ENCODE measurements around the gene RBMS3. TPM values are rescaled to one million over a fixed set of nuclear protein-coding genes. Genes with fewer than 3 reads are reported as not detected.

Gene RBMS3
- total and polyA plus RNA-seq, 2 of the 8 experiments (the other 6 are each of a cell fraction or from before 2014, with no cell fraction given) = 3.7 to 6.9 TPM

GRCh38 chr3:29451920-29452319, 171.0 kb downstream of the RBMS3 start:
- Histone ChIP-seq H3K27me3 (replicated peaks in 1 of 4; ENCODE audit: control insufficient read depth in 3 of 4, extremely low read depth in 1 of 4, insufficient read depth in 3 of 4, low read length in 3 of 4) (no peaks in the 10 kb centered on the region; a peak in 1 of 7 replicates), H2BK15ac (ENCODE audit: low read length) (no peak overlapping the region), H2AK5ac (ENCODE audit: low read depth, low read length) (no peak overlapping the region), H4K20me1 (replicated peaks in 1 of 2; ENCODE audit: control insufficient read depth in 1 of 2, insufficient read depth in 2 of 2, low read length in 2 of 2) (no peaks in the 10 kb centered on the region), H3K79me1 (ENCODE audit: low read depth, low read length) (no peaks in the 10 kb centered on the region), H2BK12ac (ENCODE audit: low read depth, low read length) (no peak overlapping the region), H3K9ac (replicated peaks in 1 of 4; ENCODE audit: extremely low read depth in 1 of 4, low read depth in 3 of 4, low read length in 3 of 4) (no peak overlapping the region), H3K9me3 (ENCODE audit: insufficient read depth in 2 of 2, low read depth in 1 of 2, low read length in 1 of 2) (no peaks in the 10 kb centered on the region), H3K23me2 (ENCODE audit: low read depth, low read length) (no peaks in the 10 kb centered on the region; the same call in 1 of the 2 replicates), H3K14ac (ENCODE audit: insufficient read length) (no peak overlapping the region), H3K56ac (replicated peaks; ENCODE audit: insufficient read length, low read depth, low read length) (no peak overlapping the region), H4K5ac (ENCODE audit: insufficient read length, low read depth, low read length) (no peak overlapping the region), H3K4me3 (ENCODE audit: extremely low read depth in 1 of 4, insufficient read depth in 2 of 4, low read depth in 3 of 4, low read length in 4 of 4) (no peak overlapping the region), H3K4me1 (replicated peaks in 1 of 4; ENCODE audit: control insufficient read depth in 3 of 4, insufficient read depth in 4 of 4, low read length in 3 of 4) (peaks cover 4 to 11% (median 6%) of the 10 kb centered on the region in 4 experiments; a peak in 6 of 7 replicates), H2BK20ac (ENCODE audit: low read length) (no peak overlapping the region), H3K18ac (ENCODE audit: extremely low read depth, low read length) (no peak overlapping the region), H3K36me3 (ENCODE audit: control insufficient read depth in 2 of 4, insufficient read depth in 4 of 4, low read length in 3 of 4) (no peaks in the 10 kb centered on the region), H3K4ac (replicated peaks; ENCODE audit: insufficient read length, low read depth, low read length) (no peak overlapping the region), H3K4me2 (ENCODE audit: insufficient read depth in 1 of 2, low read depth in 2 of 2, low read length in 2 of 2) (no peak overlapping the region), H3K79me2 (ENCODE audit: control insufficient read depth in 1 of 2, insufficient read depth in 2 of 2, low read length in 2 of 2) (no peaks in the 10 kb centered on the region), H4K91ac (replicated peaks; ENCODE audit: insufficient read length, low read length) (no peak overlapping the region), H3K23ac (ENCODE audit: insufficient read length) (no peak overlapping the region), H2BK5ac (ENCODE audit: low read depth, low read length) (no peak overlapping the region), H3K27ac (ENCODE audit: low read depth, low read length) (no peak overlapping the region), H4K8ac (ENCODE audit: extremely low read depth, insufficient read depth, low read length) (no peak overlapping the region), H2BK120ac (replicated peaks; ENCODE audit: low read depth, low read length) (no peak overlapping the region), H2AFZ (ENCODE audit: low read length) (no peak overlapping the region)
- no peak for DNase-seq (ENCODE audit: low read depth in 1 of 2, low spot score in 2 of 2)
- FAIRE-seq = no peak
- no peak for TF ChIP-seq RFX5 (IDR thresholded peaks at IDR 0.05; ENCODE audit: borderline replicate concordance, low read depth, low read length)
- no peak for TF ChIP-seq POLR2AphosphoS5 (IDR thresholded peaks at IDR 0.05; ENCODE audit: low read depth, low read length)
- TF ChIP-seq SRF (IDR thresholded peaks at IDR 0.05; ENCODE audit: low read depth, low read length) = no peak
- TF ChIP-seq KDM4A (IDR thresholded peaks at IDR 0.05; ENCODE audit: low read depth, low read length, severe bottlenecking) = no peak
- TF ChIP-seq NANOG (IDR thresholded peaks at IDR 0.05; ENCODE audit: insufficient read depth, low read depth, low read length, poor library complexity, severe bottlenecking) = no peak
- no peak for TF ChIP-seq SIN3A (conservative IDR thresholded peaks at IDR 0.05 in 1 of 2, IDR thresholded peaks at IDR 0.05 in 1 of 2; ENCODE audit: low read depth in 1 of 2, low read length in 2 of 2)
- no peak for TF ChIP-seq SUZ12 (IDR thresholded peaks at IDR 0.05; ENCODE audit: low read length)
- no peak for TF ChIP-seq ASH2L (IDR thresholded peaks at IDR 0.05; ENCODE audit: low read length)
- no peak for TF ChIP-seq TAF1 (IDR thresholded peaks at IDR 0.05; ENCODE audit: low read depth, low read length)
- TF ChIP-seq CHD1 (IDR thresholded peaks at IDR 0.05; ENCODE audit: low read depth, low read length) = no peak
- TF ChIP-seq BCL11A (IDR thresholded peaks at IDR 0.05; ENCODE audit: low read depth in 2 of 2, low read length in 2 of 2) = no peak
- TF ChIP-seq, protein P1, sequence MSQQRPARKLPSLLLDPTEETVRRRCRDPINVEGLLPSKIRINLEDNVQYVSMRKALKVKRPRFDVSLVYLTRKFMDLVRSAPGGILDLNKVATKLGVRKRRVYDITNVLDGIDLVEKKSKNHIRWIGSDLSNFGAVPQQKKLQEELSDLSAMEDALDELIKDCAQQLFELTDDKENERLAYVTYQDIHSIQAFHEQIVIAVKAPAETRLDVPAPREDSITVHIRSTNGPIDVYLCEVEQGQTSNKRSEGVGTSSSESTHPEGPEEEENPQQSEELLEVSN (IDR thresholded peaks at IDR 0.05) = no peak
- no peak for TF ChIP-seq HDAC6 (IDR thresholded peaks at IDR 0.05; ENCODE audit: low read depth, low read length)
- ChIA-PET CTCF (ENCODE audit: partially characterized antibody) (interaction anchor here (0.7 kb wide), 1 partner anchor 11 kb away, joined by 3 read pairs; no protein-coding TSS in a partner anchor), POLR2A (ENCODE audit: partially characterized antibody) (no interaction called here)
- 92% methylated on average over 3 of the region's 3 CpGs; no CpG with 5 or more reads in 1 of the 2 experiments for WGBS, 2 experiments (ENCODE audit: extremely low coverage in 1 of 2, insufficient coverage in 1 of 2, insufficient read length in 1 of 2, insufficient replicate concordance in 2 of 2, low coverage in 1 of 2, low lambda C conversion rate in 2 of 2, missing lambda C conversion rate in 1 of 2)
